ENCODE data around the gene EDAR.

EDAR gene

DNA sequence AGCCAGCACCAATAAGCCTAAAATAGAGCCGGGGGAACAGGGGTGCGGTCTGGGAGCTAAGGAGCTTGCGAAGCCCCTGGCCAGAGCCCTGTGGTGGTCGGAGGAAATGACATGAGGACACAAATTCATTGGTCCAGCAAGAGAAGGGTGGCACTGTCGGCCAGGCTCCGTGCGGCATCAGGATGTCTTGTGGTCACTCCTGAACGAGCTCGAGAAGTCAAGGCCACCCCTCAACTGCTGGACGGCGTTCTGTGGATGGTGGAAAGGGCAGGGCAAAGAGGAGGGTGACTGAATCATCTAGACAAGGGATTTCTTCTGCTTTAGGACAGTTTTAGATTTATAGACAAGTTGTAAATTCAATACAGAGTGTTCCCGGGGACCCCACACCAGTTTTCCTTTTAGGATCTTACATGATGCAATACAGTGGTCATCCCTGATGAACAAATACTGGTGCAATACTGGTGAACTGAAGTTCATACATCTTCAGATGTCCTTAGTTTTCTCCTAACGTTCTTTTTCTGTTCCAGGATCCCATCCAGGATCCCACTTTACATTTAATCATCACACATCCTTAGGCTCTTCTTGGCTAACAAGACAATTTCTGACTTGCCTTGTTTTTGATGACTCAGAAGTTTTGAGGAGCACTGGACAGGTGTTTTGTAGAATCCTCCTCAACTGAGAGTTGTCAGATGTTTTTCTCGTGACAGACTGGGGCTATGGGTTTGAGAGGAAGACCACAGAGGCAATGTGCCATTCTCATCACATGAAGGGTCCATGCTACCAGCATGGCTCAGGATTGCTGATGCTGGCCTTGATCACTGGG lies 13.2 kb downstream of the EDAR start:
- CTCF ChIA-PET, result interaction anchor here (0.5 kb wide), 1 partner anchor 87 kb away, joined by 4 read pairs; no protein-coding TSS in a partner anchor
- TF ChIP-seq TARDBP (IDR thresholded peaks at IDR 0.05) (no peak), LEF1 (IDR thresholded peaks at IDR 0.05; ENCODE audit: borderline replicate concordance) (no peak), BHLHE40 (IDR thresholded peaks at IDR 0.05; ENCODE audit: borderline replicate concordance) (no peak), FOXA1 (IDR thresholded peaks at IDR 0.05) (no peak), ARNT (IDR thresholded peaks at IDR 0.05) (no peak), ELF4 (IDR thresholded peaks at IDR 0.05) (no peak), ZNF384 (IDR thresholded peaks at IDR 0.05) (no peak), FOXK2 (IDR thresholded peaks at IDR 0.05) (no peak), SP1 (IDR thresholded peaks at IDR 0.05) (no peak), FOXM1 (IDR thresholded peaks at IDR 0.05; ENCODE audit: borderline replicate concordance) (no peak), L3MBTL2 (conservative IDR thresholded peaks at IDR 0.05) (no peak), HDGF (IDR thresholded peaks at IDR 0.05; ENCODE audit: borderline replicate concordance) (no peak), SUZ12 (IDR thresholded peaks at IDR 0.05) (no peak), CTBP1 (IDR thresholded peaks at IDR 0.05; ENCODE audit: borderline replicate concordance) (no peak), NFRKB (IDR thresholded peaks at IDR 0.05) (no peak), PKNOX1 (IDR thresholded peaks at IDR 0.05) (no peak)
- no peak for DNase-seq (ENCODE audit: extremely low spot score)
- POLR2A ChIA-PET, result interaction anchor here (1.2 kb wide), 1 partner anchor 33 kb away, joined by 3 read pairs; no protein-coding TSS in a partner anchor

GRCh38 chr2:108974674-108975073 lies 14.3 kb downstream of the EDAR start:
- DNase-seq (ENCODE audit: extremely low spot score), result no peak
- POLR2A ChIA-PET, result no interaction called here
- TF ChIP-seq CTBP1 (IDR thresholded peaks at IDR 0.05; ENCODE audit: borderline replicate concordance) (no peak), BHLHE40 (IDR thresholded peaks at IDR 0.05; ENCODE audit: borderline replicate concordance) (no peak), L3MBTL2 (conservative IDR thresholded peaks at IDR 0.05) (no peak), HDGF (IDR thresholded peaks at IDR 0.05; ENCODE audit: borderline replicate concordance) (no peak), SP1 (IDR thresholded peaks at IDR 0.05) (no peak), ARNT (IDR thresholded peaks at IDR 0.05) (no peak), LEF1 (IDR thresholded peaks at IDR 0.05; ENCODE audit: borderline replicate concordance) (no peak), TARDBP (IDR thresholded peaks at IDR 0.05) (no peak), FOXA1 (IDR thresholded peaks at IDR 0.05) (no peak), ZNF384 (IDR thresholded peaks at IDR 0.05) (no peak), NFRKB (IDR thresholded peaks at IDR 0.05) (no peak), FOXK2 (IDR thresholded peaks at IDR 0.05) (no peak), ELF4 (IDR thresholded peaks at IDR 0.05) (no peak), FOXM1 (IDR thresholded peaks at IDR 0.05; ENCODE audit: borderline replicate concordance) (no peak), SUZ12 (IDR thresholded peaks at IDR 0.05) (no peak), PKNOX1 (IDR thresholded peaks at IDR 0.05) (no peak)
- CTCF ChIA-PET, result no interaction called here

DNA sequence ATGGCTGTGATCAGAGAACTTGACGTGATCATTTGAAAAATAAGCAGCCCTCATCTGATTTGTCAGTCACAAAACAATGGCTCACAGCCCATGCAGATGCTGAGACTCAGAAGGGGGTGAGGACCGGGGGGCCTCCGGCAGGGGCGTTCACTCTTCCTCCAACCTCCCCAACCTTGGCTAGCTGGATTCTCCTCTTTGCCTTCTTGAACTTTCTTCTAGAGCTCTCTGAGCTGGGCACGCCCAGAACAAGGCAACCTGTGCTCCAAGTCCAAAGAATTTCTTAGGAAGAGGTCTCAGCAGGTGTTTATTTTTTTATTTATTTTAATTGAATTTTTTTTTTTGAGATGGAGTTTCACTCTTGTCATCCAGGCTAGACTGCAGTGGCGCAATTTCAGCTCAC lies 16.4 kb downstream of the EDAR start:
- CTCF ChIA-PET, result interaction anchor here (1.3 kb wide), 1 partner anchor 13 kb away, joined by 5 read pairs; no protein-coding TSS in a partner anchor
- TF ChIP-seq NFRKB (IDR thresholded peaks at IDR 0.05), result no peak
- no peak for TF ChIP-seq HDGF (IDR thresholded peaks at IDR 0.05; ENCODE audit: borderline replicate concordance)
- TF ChIP-seq FOXK2 (IDR thresholded peaks at IDR 0.05), result no peak
- TF ChIP-seq L3MBTL2 (conservative IDR thresholded peaks at IDR 0.05), result no peak
- TF ChIP-seq ARNT (IDR thresholded peaks at IDR 0.05), result no peak
- no peak for TF ChIP-seq ZNF384 (IDR thresholded peaks at IDR 0.05)
- TF ChIP-seq BHLHE40 (IDR thresholded peaks at IDR 0.05; ENCODE audit: borderline replicate concordance), result no peak
- TF ChIP-seq ELF4 (IDR thresholded peaks at IDR 0.05), result no peak
- TF ChIP-seq CTBP1 (IDR thresholded peaks at IDR 0.05; ENCODE audit: borderline replicate concordance), result no peak
- no peak for DNase-seq (ENCODE audit: extremely low spot score)
- POLR2A ChIA-PET, result no interaction called here

GRCh38 chr2:108971661-108972566 lies 17.1 kb downstream of the EDAR start:
- CTCF ChIA-PET, result interaction anchor here (1.3 kb wide), 1 partner anchor 12 kb away, joined by 5 read pairs; no protein-coding TSS in a partner anchor
- no peak for DNase-seq (ENCODE audit: extremely low spot score)
- no peak for TF ChIP-seq FOXK2 (IDR thresholded peaks at IDR 0.05)
- no peak for TF ChIP-seq L3MBTL2 (conservative IDR thresholded peaks at IDR 0.05)
- no peak for TF ChIP-seq BHLHE40 (IDR thresholded peaks at IDR 0.05; ENCODE audit: borderline replicate concordance)
- POLR2A ChIA-PET, result interaction anchor here (0.5 kb wide), 1 partner anchor 71 kb away, joined by 3 read pairs; no protein-coding TSS in a partner anchor

DNA sequence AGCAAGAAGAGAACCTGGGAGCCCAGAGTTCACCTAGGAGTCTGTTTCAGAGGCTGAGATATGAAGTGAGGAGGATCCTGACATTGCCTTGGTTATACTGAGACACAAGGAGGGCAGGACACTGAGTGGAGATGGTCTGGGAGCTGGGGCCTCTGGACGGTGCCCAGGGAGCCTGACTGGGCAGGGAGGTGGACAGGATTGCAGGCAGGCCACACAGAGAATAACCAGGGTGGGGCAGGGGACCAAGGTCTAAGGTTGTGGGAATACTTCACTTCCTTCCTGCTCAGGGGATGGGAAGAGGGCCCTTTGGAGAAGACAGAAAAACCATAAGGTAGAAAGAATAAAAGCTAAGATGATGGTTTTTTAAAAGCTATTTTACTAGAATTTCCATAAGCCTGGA lies 18.7 kb downstream of the EDAR start:
- POLR2A ChIA-PET, result no interaction called here
- TF ChIP-seq FOXK2 (IDR thresholded peaks at IDR 0.05) (no peak), SUZ12 (IDR thresholded peaks at IDR 0.05) (no peak), TARDBP (IDR thresholded peaks at IDR 0.05) (no peak), ELF4 (IDR thresholded peaks at IDR 0.05) (no peak), BHLHE40 (IDR thresholded peaks at IDR 0.05; ENCODE audit: borderline replicate concordance) (no peak), FOXA1 (IDR thresholded peaks at IDR 0.05) (no peak), LEF1 (IDR thresholded peaks at IDR 0.05; ENCODE audit: borderline replicate concordance) (no peak), SP1 (IDR thresholded peaks at IDR 0.05) (no peak), NFRKB (IDR thresholded peaks at IDR 0.05) (no peak), ARNT (IDR thresholded peaks at IDR 0.05) (no peak), L3MBTL2 (conservative IDR thresholded peaks at IDR 0.05) (no peak), HDGF (IDR thresholded peaks at IDR 0.05; ENCODE audit: borderline replicate concordance) (no peak), PKNOX1 (IDR thresholded peaks at IDR 0.05) (no peak)
- no peak for DNase-seq (ENCODE audit: extremely low spot score)
- CTCF ChIA-PET, result no interaction called here
